Metanephros (tissue), 1 donor: Measurements from ENCODE around the gene MAGEB2. TPM values are rescaled to one million over a fixed set of nuclear protein-coding genes. Genes with fewer than 3 reads are reported as not detected.

Experiments used
- total RNA-seq: library from RNA; depleted of rRNA; stranded (reverse); fragments of >200 nt; gene quantifications from one replicate; pipeline ENCODE4 v1.2.3, GENCODE V29; 2014

Gene MAGEB2, protein sequence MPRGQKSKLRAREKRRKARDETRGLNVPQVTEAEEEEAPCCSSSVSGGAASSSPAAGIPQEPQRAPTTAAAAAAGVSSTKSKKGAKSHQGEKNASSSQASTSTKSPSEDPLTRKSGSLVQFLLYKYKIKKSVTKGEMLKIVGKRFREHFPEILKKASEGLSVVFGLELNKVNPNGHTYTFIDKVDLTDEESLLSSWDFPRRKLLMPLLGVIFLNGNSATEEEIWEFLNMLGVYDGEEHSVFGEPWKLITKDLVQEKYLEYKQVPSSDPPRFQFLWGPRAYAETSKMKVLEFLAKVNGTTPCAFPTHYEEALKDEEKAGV
- total RNA-seq: not detected

GRCh38 chrX:30215357-30215843 is at the start of gene MAGEB2:
MAGEB2 (plus strand) TSS chrX:30215563; CDS start chrX:30218581, 3,018 bp downstream.

DNA sequence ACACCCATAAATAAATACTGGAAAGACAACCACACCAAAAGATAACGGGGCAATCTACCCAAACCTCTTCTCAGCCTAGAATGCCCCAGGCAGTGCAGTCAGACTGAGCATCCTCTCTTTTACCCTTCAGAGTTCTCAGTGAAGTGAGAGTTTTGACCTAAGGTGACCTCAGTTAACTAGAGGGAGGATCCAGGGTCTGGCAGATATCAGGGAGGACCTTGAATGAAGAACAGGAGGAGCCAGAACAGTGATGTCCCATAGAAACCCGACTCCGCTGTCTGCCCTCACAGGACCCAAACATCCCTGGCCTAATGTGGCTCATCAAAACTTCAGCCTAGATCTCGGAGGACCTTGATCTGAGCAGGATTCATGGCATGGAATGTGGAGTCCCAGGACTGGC is 15.0 kb downstream of the MAGEB2 start, which contains the start of gene MAGEB3:
Gene MAGEB3, plus strand, starts transcription at position 263 of the 400 bp plus-strand sequence. CDS start 5,268 bp downstream, outside the sequence.

GRCh38 chrX:30241724-30242415 is 26.5 kb downstream of the MAGEB2 start, which contains the start of gene MAGEB4:
MAGEB4 (plus strand) TSS chrX:30242000; CDS start chrX:30242136, 136 bp downstream.

DNA sequence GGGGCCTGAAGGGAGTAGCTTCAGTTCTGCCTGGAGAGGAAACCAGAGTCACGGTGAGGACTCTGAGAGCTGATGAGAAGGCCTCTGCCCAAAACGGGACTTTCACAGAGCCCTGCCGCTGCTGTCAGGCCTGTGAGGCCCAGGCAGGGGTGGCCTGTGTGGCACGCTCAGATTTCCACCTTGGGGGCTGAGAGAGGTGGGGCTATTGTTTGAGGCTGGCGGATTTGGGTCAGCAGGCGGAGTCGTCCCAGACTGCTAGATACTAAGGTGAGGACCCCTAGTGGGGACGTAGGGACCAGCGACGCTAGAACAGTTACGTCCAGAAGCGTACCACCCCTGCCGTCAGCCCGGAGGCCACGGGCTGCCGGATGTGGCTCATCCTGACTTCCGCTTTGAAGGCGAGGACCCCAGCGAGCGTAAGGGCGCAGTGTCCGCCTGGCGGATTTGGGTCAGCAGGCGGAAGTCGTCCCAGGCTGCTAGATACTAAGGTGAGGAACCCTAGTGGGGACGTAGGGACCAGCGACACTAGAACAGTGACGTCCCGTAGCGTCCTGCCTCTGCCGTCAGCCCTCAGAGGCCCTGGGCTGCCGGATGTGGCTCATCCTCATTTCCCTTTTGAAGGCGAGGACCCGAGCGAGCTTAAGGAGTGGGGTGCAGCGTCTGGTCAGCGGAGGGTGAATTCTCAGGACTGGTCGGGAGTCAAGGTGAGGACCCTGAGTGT is 31.6 kb downstream of the MAGEB2 start, which contains the start of gene MAGEB1:
Gene MAGEB1, plus strand, starts transcription at position 378 of the 721 bp plus-strand sequence. CDS start 3,348 bp downstream, outside the sequence.

Other genes with a start within 250 kb of the MAGEB2 start
- gene MAGEB3, start 15.1 kb downstream of the MAGEB2 start, total RNA-seq: not detected
- not detected for gene MAGEB4, start 26.4 kb downstream of the MAGEB2 start, total RNA-seq
- not detected for gene MAGEB1, start 31.6 kb downstream of the MAGEB2 start, total RNA-seq
- 0.53 TPM for gene NR0B1, start 93.8 kb downstream of the MAGEB2 start, total RNA-seq